ENCODE data around the gene LSS. TPM values are rescaled to one million over a fixed set of nuclear protein-coding genes. Genes with fewer than 3 reads are reported as not detected.
A peak's percentile ranks its signal among the peaks of the same experiment; 100 is the strongest.

Gene LSS
- 10 to 100 TPM; 72.1 to 76.1 TPM for total RNA-seq

DNA sequence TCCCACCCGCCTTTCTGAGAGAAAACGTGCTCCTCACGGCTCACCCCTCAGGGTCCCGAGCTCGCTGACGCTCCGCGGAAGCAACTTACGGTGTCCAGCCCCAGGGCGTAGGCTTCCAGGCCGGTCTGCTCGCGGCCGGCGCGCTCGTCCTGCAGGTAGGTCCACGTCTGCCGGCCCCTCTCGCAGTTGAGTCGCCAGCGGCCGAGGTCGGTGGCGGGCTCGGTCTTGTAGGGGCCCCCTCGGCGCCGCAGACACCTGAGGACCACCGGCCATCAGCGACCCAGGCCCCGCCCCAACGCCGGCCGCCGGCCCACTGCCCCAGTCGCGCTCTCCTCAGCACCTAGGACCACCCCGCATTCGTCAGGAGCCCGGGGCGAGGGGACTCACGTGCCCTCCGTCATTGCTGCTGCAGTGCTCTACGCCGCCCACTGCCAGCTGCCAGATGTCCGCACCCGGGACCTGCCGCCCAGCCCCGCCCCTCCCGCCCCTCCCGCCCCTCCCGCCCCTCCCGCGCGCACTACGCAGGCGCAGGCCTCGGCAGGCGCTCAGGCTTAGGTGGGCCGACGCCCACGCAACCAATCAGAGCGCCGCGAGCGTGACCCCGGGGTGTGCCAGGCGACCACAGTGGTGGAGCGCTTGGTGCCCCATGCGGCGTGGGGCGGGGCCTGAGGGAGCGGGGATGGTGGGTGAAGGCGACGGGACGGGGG lies at the start of gene LSS:
Gene LSS, minus strand, starts transcription at position 430 of the 707 bp plus-strand sequence. Its CDS starts 29 bp downstream, at position 401.
- Mint-ChIP-seq H3K4me3 (peak within 1 kb of the TSS; percentile 98), H3K36me3 (ENCODE audit: low read depth) (peaks cover 52% of the 10 kb centered on the region), H3K9me3 (ENCODE audit: insufficient read depth) (no peaks in the 10 kb centered on the region), H3K27ac (peak within 1 kb of the TSS; percentile 99), H3K27me3 (ENCODE audit: low read depth) (no peaks in the 10 kb centered on the region), H3K4me1 (ENCODE audit: low read depth) (peaks cover 55% of the 10 kb centered on the region)
- POLR2A ChIA-PET = interaction anchor here (0.7 kb wide), 1 partner anchor 583 kb away, joined by 3 read pairs; no protein-coding TSS in a partner anchor
- ATAC-seq (peak; percentile 98), DNase-seq (peak; percentile 99)
- CTCF ChIA-PET = interaction anchor here (1.4 to 1.5 kb wide), 2 partner anchors 8 to 13 kb away, joined by 4 read pairs; no protein-coding TSS in a partner anchor

DNA sequence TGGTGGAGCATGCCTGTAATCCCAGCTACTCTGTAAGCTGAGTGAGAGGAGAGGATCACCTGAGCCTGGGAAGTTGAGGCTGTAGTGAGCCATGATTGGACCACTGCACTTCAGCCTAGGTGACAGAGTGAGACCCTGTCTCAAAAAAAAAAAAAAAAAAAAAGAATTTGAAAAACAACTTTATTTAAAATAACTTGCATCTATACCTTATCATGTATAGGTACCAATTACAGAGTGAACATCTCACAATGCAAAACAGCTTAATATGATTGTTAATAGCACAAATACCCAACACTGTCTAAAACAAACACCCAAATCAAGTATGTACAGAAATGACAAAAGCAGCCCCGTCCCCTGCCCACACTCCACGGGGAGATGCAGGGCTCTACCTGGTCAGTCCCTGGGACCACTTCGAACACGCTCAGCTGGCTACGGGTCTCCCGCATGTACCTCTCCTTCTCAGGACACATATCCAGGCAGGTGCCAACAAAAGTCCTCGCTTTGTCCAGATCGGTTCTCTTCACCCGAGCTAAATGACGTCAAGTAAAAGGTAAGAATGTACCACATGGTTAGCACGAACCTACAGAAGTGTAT lies 46.3 kb upstream of the LSS start:
- Mint-ChIP-seq H3K4me3 (no peak overlapping the region), H3K27ac (no peak overlapping the region), H3K9me3 (ENCODE audit: insufficient read depth) (no peaks in the 10 kb centered on the region), H3K36me3 (ENCODE audit: low read depth) (peaks cover 66% of the 10 kb centered on the region), H3K27me3 (ENCODE audit: low read depth) (no peaks in the 10 kb centered on the region), H3K4me1 (ENCODE audit: low read depth) (no peaks in the 10 kb centered on the region)
- ChIA-PET POLR2A (interaction anchor here (1.1 kb wide), 1 partner anchor 25 kb away, joined by 3 read pairs; no protein-coding TSS in a partner anchor), CTCF (interaction anchor here (0.9 kb wide), 2 partner anchors 10 to 131 kb away, joined by 3 to 4 read pairs; partner anchors contain the start of gene MCM3AP)
- no peak for DNase-seq
- no peak for ATAC-seq

DNA sequence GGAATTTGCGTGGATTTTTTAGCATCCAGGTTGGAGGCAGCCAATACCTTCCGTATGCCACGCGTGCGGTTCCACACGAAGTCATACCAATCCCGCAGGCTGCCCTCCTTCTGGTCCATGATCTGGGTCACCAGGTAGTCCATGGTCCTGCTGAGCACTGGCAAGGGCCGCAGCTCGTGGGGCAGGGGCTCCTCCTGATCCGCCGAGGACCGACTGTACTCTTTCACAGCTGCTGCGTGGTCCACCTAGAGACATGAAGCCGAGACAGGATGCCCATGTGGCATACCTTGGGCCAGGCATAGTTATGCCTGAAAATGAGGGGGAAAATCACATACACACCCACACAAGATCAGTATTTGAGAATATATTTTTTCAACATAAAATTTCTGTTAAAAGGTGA lies 44.8 kb upstream of the LSS start:
- Mint-ChIP-seq H3K27ac (no peak overlapping the region), H3K4me1 (ENCODE audit: low read depth) (no peaks in the 10 kb centered on the region), H3K4me3 (no peak overlapping the region), H3K9me3 (ENCODE audit: insufficient read depth) (no peaks in the 10 kb centered on the region), H3K27me3 (ENCODE audit: low read depth) (no peaks in the 10 kb centered on the region), H3K36me3 (ENCODE audit: low read depth) (peaks cover 58% of the 10 kb centered on the region)
- ATAC-seq = no peak
- no peak for DNase-seq
- CTCF ChIA-PET = interaction anchor here (1.0 kb wide), 1 partner anchor 300 kb away, joined by 3 read pairs; no protein-coding TSS in a partner anchor
- POLR2A ChIA-PET = no interaction called here

DNA sequence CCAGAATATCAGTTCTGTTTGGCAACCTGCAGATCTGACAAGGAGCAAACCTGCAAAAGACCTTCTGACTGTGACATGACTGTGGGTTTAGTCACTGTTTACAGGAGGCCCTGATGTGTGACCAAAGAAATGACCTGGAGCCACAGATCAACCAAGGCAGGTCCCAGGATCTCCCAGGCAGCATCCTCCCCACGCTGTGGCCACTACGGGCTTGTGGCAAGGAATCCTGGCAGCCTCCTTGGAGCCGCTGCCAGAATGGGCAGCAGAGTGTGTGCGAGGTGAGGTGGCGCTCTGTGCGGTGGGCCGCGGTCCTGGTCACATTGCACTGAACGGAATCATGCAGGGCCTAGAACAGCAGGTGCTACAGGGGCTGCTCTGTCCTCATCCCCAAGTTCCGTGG lies 40.9 kb upstream of the LSS start:
- CTCF ChIA-PET = no interaction called here
- Mint-ChIP-seq H3K4me3 (no peak overlapping the region), H3K27me3 (ENCODE audit: low read depth) (no peaks in the 10 kb centered on the region), H3K36me3 (ENCODE audit: low read depth) (peaks cover 59% of the 10 kb centered on the region), H3K9me3 (ENCODE audit: insufficient read depth) (no peaks in the 10 kb centered on the region), H3K4me1 (ENCODE audit: low read depth) (no peaks in the 10 kb centered on the region), H3K27ac (no peak overlapping the region)
- ATAC-seq (no peak), DNase-seq (no peak)
- POLR2A ChIA-PET = no interaction called here

DNA sequence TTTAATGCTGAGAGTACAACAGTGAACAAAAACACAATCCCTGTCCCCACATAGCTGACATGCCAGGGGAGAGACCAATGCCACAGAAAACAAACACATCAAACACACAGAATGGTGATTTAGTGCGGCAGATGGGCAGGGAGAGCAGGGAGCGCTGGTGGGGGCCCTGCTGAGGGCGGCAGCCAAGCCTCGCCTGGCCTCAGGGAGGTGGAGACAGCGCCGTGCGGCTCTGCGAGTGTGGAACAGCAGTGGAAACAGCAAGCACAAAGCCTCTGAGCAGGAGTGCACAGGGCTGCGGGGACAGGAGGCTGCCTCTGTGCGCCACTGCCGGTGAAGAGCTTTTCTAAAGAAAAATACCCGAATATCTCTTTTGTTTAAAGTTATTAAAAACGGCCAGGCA lies 39.8 kb upstream of the LSS start:
- ChIA-PET CTCF (no interaction called here), POLR2A (no interaction called here)
- no peaks in the 10 kb centered on the region for H3K27me3 Mint-ChIP-seq (ENCODE audit: low read depth)
- H3K27ac Mint-ChIP-seq = no peak overlapping the region
- H3K36me3 Mint-ChIP-seq (ENCODE audit: low read depth) = peaks cover 56% of the 10 kb centered on the region
- no peaks in the 10 kb centered on the region for H3K9me3 Mint-ChIP-seq (ENCODE audit: insufficient read depth)
- ATAC-seq (no peak), DNase-seq (no peak)
- no peaks in the 10 kb centered on the region for H3K4me1 Mint-ChIP-seq (ENCODE audit: low read depth)
- no peak overlapping the region for H3K4me3 Mint-ChIP-seq

DNA sequence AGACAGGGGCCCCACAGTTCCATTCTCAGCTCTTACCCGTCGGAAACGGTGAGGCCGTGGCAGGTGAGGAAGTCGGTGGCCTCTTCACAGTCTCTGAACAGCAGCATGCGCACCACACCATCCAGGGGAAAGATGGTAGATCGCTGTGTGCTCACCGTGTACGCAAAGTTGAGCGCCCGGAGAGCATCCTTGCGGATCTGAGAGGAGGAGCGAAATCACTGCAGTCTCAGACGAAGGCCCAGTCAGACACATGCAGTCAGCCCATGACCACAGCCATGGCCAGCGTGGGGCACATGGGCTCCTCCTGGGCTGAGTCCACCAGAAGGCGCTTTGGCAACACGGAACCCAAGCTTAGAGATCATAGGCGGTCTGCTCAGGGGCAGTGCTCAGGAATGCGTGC lies 38.4 kb upstream of the LSS start:
- H3K9me3 Mint-ChIP-seq (ENCODE audit: insufficient read depth) = no peaks in the 10 kb centered on the region
- DNase-seq = no peak
- no peaks in the 10 kb centered on the region for H3K4me1 Mint-ChIP-seq (ENCODE audit: low read depth)
- H3K36me3 Mint-ChIP-seq (ENCODE audit: low read depth) = peaks cover 47% of the 10 kb centered on the region
- no peak overlapping the region for H3K4me3 Mint-ChIP-seq
- CTCF ChIA-PET = no interaction called here
- H3K27ac Mint-ChIP-seq = peak overlapping the region; percentile 34
- H3K27me3 Mint-ChIP-seq (ENCODE audit: low read depth) = no peaks in the 10 kb centered on the region
- no peak for ATAC-seq
- POLR2A ChIA-PET = no interaction called here

DNA sequence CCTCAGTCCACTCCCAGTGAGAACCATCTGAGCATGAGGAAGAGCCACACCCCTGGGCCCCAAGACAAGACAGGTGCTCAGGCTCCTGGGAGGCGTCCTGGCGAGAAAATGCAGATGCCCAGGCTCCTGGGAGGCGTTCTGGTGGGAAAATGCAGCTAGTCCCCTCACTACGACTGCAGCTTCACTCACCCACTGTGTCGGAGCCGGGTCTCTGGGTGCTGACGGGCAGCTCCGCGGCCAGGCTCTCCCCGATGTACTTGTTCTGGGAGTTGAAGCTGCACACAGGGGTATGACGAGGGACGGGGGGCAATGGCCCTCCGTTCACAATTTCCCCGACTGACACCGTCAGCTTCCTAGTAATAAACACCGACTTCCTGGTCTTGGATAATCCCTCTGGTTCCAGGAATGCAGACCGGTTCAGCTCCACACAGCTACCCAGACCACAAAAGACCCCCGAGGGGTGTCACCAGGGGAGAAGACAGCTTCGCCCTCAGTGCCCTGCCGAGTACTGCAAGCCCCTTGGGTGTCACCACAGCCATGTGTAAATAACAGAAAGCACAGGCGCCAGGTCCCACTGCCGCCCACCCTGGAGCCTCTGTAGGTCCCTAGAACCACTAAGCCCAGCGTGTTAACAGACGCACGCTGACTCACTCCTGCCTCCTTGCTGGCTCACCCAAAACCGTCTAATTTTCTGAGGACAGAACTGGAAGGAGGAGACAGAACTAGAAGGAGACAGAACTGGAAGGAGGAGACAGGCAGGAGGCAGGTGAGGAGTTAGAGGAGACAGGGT lies 37.4 kb upstream of the LSS start:
- H3K4me1 Mint-ChIP-seq (ENCODE audit: low read depth) = no peaks in the 10 kb centered on the region
- no peak overlapping the region for H3K27ac Mint-ChIP-seq
- peaks cover 49% of the 10 kb centered on the region for H3K36me3 Mint-ChIP-seq (ENCODE audit: low read depth)

DNA sequence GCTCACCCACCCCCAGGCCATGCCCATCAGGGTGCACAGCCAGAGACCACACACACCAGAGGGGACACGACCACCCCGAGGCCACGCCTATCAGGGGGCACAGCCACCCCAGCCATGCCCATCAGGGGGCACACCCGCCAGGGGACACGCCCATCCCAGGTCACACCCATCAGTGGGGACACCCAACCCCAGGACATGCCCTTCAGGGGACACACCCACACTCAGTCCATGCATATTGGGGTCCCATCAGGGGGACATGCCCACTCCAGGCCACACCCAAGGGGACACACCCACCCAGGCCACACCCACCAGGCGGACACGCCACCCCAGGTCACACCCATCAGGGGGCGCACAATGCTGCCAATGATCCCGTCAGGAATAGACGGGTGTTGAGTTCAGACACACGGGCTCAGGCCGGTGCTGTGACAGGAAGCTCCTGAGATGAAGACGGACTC lies 36.1 kb upstream of the LSS start:
- H3K4me1 Mint-ChIP-seq (ENCODE audit: low read depth) = no peaks in the 10 kb centered on the region
- ChIA-PET POLR2A (no interaction called here), CTCF (no interaction called here)
- no peaks in the 10 kb centered on the region for H3K27me3 Mint-ChIP-seq (ENCODE audit: low read depth)
- DNase-seq = no peak
- H3K4me3 Mint-ChIP-seq = no peak overlapping the region
- H3K27ac Mint-ChIP-seq = no peak overlapping the region
- no peaks in the 10 kb centered on the region for H3K9me3 Mint-ChIP-seq (ENCODE audit: insufficient read depth)
- peaks cover 43% of the 10 kb centered on the region for H3K36me3 Mint-ChIP-seq (ENCODE audit: low read depth)
- peak; percentile 23 for ATAC-seq

More for the DNA sequence above, 37.4 kb upstream of the LSS start:
- no peak overlapping the region for H3K4me3 Mint-ChIP-seq
- ChIA-PET POLR2A (interaction anchor here (0.6 kb wide), 1 partner anchor 402 kb away, joined by 3 read pairs; no protein-coding TSS in a partner anchor), CTCF (no interaction called here)
- no peaks in the 10 kb centered on the region for H3K27me3 Mint-ChIP-seq (ENCODE audit: low read depth)
- H3K9me3 Mint-ChIP-seq (ENCODE audit: insufficient read depth) = no peaks in the 10 kb centered on the region
- ATAC-seq = no peak
- DNase-seq = no peak

DNA sequence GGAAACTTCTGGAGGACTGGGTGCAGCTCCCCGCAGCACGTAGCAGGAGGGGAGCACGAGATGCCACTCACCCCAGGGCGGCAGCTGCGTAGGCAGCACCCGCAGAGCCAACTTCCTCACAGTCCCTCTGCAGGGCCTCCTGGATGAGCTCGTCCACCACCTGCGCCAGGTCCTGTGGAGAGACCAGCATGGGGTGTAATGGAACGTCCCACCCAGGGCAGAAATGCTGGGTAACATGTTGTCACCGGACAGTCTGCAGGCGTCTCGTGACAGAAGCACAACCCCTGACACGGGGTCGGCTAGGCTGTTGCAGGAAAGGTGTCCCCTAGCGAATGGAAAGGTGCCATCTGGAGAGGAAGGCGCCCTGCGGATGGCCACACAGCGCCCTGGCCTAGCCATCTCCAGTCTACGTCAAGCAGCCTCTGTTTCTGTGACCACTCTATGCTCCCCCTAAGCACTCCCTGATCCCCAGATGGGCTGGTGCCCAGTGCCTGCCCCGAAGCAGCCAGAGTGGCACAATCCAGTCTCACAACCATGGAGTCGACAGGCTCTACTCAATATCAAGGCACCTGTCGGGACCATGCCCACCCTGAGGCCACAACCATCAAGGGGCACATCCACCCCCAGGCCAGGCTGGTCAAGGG lies 35.6 kb upstream of the LSS start:
- Mint-ChIP-seq H3K9me3 (ENCODE audit: insufficient read depth) (no peaks in the 10 kb centered on the region), H3K4me1 (ENCODE audit: low read depth) (no peaks in the 10 kb centered on the region), H3K36me3 (ENCODE audit: low read depth) (peaks cover 43% of the 10 kb centered on the region), H3K4me3 (no peak overlapping the region), H3K27ac (no peak overlapping the region), H3K27me3 (ENCODE audit: low read depth) (no peaks in the 10 kb centered on the region)
- ChIA-PET POLR2A (no interaction called here), CTCF (no interaction called here)
- DNase-seq (no peak), ATAC-seq (no peak)

DNA sequence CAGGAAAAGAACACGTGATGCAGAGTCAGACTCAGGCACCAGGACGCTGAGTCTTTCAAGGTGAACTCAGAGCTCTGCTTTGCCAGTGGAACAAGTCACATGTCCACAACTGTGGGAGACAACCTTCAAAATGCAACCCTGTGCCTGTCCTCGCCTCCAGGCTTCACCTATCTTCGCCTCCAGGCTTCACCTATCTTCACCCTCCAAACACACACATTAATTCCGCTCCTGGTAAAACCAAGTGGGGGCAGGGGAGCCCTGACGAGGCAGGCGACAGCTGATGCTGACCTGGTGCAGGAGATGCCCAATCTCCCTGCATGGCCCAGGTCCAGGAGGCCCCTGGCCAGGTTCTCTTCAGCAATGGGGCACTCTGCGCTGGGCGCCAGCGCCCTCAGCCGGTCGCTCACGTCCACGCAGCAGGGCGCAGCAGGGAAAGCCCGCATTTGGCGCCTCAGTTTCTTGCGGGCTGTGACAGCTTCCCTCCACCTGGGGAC lies 28.0 kb upstream of the LSS start:
- no peaks in the 10 kb centered on the region for H3K9me3 Mint-ChIP-seq (ENCODE audit: insufficient read depth)
- DNase-seq = no peak
- POLR2A ChIA-PET = no interaction called here
- H3K27ac Mint-ChIP-seq = no peak overlapping the region
- peaks cover 24% of the 10 kb centered on the region for H3K4me1 Mint-ChIP-seq (ENCODE audit: low read depth)
- H3K36me3 Mint-ChIP-seq (ENCODE audit: low read depth) = peaks cover 71% of the 10 kb centered on the region
- CTCF ChIA-PET = no interaction called here
- no peak for ATAC-seq
- no peaks in the 10 kb centered on the region for H3K27me3 Mint-ChIP-seq (ENCODE audit: low read depth)
- no peak overlapping the region for H3K4me3 Mint-ChIP-seq

DNA sequence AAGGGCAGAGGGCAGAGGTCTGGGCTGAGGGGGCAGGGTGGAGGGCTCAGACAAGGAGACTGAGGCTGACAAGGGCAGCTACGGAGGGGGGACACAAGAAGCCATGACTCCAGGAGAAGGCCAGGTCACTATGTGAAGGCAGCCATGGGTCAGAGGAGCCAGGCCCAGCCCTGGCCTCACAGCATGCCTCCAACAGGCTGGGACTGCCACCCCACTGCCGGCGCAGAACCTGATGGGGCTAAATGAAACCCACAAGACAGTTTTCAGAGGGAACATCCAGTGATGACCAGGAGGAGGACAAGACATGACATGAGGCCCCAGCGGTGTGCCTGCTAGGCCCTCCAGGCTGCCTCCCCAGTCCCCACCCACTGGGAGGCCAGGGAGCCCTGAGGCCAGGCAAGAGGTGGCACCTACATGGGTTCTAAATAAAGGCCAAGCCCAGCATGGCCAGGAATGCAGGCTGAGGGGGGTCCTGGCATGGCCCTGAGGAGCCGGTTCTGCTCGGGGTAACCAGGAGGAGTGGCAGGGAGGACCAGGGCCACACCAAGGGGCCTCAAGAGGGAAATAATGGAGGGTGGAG lies 27.3 kb upstream of the LSS start:
- H3K36me3 Mint-ChIP-seq (ENCODE audit: low read depth) = peaks cover 74% of the 10 kb centered on the region
- no peak overlapping the region for H3K27ac Mint-ChIP-seq
- CTCF ChIA-PET = no interaction called here
- DNase-seq = no peak
- no peak overlapping the region for H3K4me3 Mint-ChIP-seq
- POLR2A ChIA-PET = interaction anchor here (0.6 kb wide), 1 partner anchor 50 kb away, joined by 3 read pairs; no protein-coding TSS in a partner anchor
- no peak for ATAC-seq
- H3K9me3 Mint-ChIP-seq (ENCODE audit: insufficient read depth) = no peaks in the 10 kb centered on the region
- peaks cover 31% of the 10 kb centered on the region for H3K4me1 Mint-ChIP-seq (ENCODE audit: low read depth)
- no peaks in the 10 kb centered on the region for H3K27me3 Mint-ChIP-seq (ENCODE audit: low read depth)

All from activated CD8-positive, alpha-beta T cell treated with anti-CD3 and anti-CD28 coated beads, Interleukin-2, amount 10 ng/mL, durations not matched to agents 7 days and 5 days (primary cell).